CD4-positive, CD25-positive, alpha-beta regulatory T cell (primary cell): Measurements from ENCODE around the gene HOXD11. TPM values are rescaled to one million over a fixed set of nuclear protein-coding genes. Genes with fewer than 3 reads are reported as not detected.

ENCODE experiments used
- ATAC-seq, 2 donors: fragments of 150-1000 bp; cut with Tn5 transposase; one replicate each; pipeline ENCODE4 v1.10.0; 2021; ENCODE audit warnings: low read depth in 2 of 2, moderate number of reproducible peaks in 2 of 2, moderate library complexity in 1 of 2
- DNase-seq, 3 donors: peaks; one replicate each; pipeline versions ENCODE4 v3.0.0 to v3.0.0-alpha.2; 2012 to 2022; ENCODE audit warnings: mixed read lengths in 1 of 3
- H3K27ac ChIP-seq: one replicate; pipeline ENCODE4 v1.7.0; 2013; ENCODE audit warnings: mild to moderate bottlenecking, low read length; ENCODE audit not compliant: insufficient read depth, poor library complexity, severe bottlenecking
- H3K27me3 ChIP-seq: one replicate; pipeline ENCODE4 v1.7.0; 2013; ENCODE audit warnings: low read length; ENCODE audit not compliant: control insufficient read depth, insufficient read depth
- H3K36me3 ChIP-seq: one replicate; pipeline ENCODE4 v1.7.0; 2013; ENCODE audit warnings: mild to moderate bottlenecking, low read length, moderate library complexity; ENCODE audit not compliant: control insufficient read depth, insufficient read depth
- H3K4me1 ChIP-seq: 2 replicates; pipeline ENCODE4 v1.7.0; 2013; ENCODE audit warnings: mild to moderate bottlenecking, low read length; ENCODE audit not compliant: insufficient read depth, control insufficient read depth, poor library complexity, severe bottlenecking
- H3K4me3 ChIP-seq: one replicate; pipeline ENCODE4 v1.7.0; 2013; ENCODE audit warnings: low read depth, mild to moderate bottlenecking, low read length, moderate library complexity
- H3K9me3 ChIP-seq, 2 experiments: 1 replicate in 1 of 2; 2 replicates in 1 of 2; pipeline ENCODE4 v1.7.0; 2013; ENCODE audit warnings: low read length in 2 of 2, mild to moderate bottlenecking in 1 of 2, moderate library complexity in 1 of 2; ENCODE audit not compliant: control insufficient read depth in 2 of 2
- H3K27ac Mint-ChIP-seq, 3 donors: one replicate each; pipeline ENCODE4 v1.8.0; 2020 to 2022; ENCODE audit warnings: mild to moderate bottlenecking in 3 of 3, mixed read lengths in 3 of 3, moderate library complexity in 2 of 3
- H3K27me3 Mint-ChIP-seq: one replicate; pipeline ENCODE4 v1.8.0; 2022; ENCODE audit warnings: mild to moderate bottlenecking, mixed read lengths
- H3K36me3 Mint-ChIP-seq: one replicate; pipeline ENCODE4 v1.8.0; 2020; ENCODE audit warnings: mixed read lengths
- H3K4me1 Mint-ChIP-seq, 4 donors: one replicate each; pipeline ENCODE4 v1.8.0; 2020 to 2022; ENCODE audit warnings: mixed read lengths in 4 of 4, mild to moderate bottlenecking in 1 of 4
- H3K4me3 Mint-ChIP-seq, 4 donors: one replicate each; pipeline ENCODE4 v1.8.0; 2020 to 2022; ENCODE audit warnings: mild to moderate bottlenecking in 4 of 4, mixed read lengths in 4 of 4, moderate library complexity in 3 of 4
- H3K9me3 Mint-ChIP-seq, 7 donors: one replicate each; pipeline ENCODE4 v1.8.0; 2020 to 2022; ENCODE audit warnings: mixed read lengths in 7 of 7, mild to moderate bottlenecking in 3 of 7, moderate library complexity in 2 of 7
- polyA plus RNA-seq, 4 donors: library from polyadenylated mRNA; unstranded; fragments of 300-500 nt; fragmentation: Illumina TruSeq; gene quantifications; one replicate each; pipeline ENCODE4 v1.2.3, GENCODE V29; 2021
- total RNA-seq: library from RNA; stranded (reverse); gene quantifications from one replicate; pipeline ENCODE4 v1.2.3, GENCODE V29; 2022

The HOXD11 gene
- total and polyA plus RNA-seq, 5 donors from 2014 or later: not detected

DNA sequence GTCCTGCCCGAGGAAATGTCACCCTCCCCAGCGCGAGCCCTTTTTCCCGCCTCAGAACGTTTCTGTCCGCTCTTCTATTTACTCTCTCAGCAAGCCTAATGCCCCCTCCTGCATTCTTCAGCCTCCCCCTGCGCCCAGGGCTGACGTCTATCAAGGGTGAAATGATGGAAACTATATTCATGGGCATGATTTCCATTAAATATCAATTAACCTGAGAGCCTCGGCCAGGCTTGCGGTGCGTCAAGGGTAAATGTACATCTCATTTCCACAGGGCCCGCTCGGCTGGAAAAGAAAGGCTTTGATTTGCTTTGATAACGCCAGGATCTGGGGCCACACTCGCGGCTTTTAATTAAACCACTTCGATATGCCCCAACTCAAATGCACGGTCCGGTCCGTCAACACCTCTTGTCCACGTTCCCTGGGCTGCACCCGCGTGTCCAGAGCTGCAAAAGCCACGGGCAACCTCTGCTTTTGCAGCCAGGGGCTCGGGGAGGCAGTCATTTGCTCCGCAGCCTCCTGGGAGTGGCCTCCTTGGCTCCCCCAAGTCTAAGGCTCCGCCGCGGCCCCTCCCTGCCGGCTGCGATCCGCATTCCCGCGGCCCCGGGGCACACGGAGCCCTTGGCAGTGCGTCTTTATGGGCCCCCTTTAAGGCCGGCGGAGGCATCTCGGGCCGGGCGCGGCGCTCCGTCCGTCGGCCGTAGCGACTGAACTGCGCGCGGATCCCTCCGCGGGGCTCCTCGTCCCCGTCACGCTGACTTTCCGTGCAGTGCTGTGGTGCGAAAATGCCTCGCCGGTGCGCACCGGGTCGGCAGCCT is 22.1 kb downstream of the HOXD11 start, which contains the start of gene HOXD8:
Gene HOXD8 (plus strand): TSS at position 724 of the 815 bp plus-strand sequence. CDS start 662 bp downstream, outside the sequence.
- no peak for ATAC-seq
- Mint-ChIP-seq H3K27me3 (peaks cover 88% of the 10 kb centered on the region), H3K27ac (peak within 1 kb of the TSS in 2 of 3 donors; percentile 32 to 73), H3K36me3 (no peaks in the 10 kb centered on the region), H3K4me1 (peaks cover 11 to 42% (median 24%) of the 10 kb centered on the region in 4 donors), H3K9me3 (peaks cover 0 to 23% (median 2%) of the 10 kb centered on the region in 7 donors), H3K4me3 (peak within 1 kb of the TSS; percentile 27 to 85 (median 75))
- Histone ChIP-seq H3K4me3 (no peak within 1 kb of the TSS), H3K27ac (no peak within 1 kb of the TSS), H3K9me3 (peaks cover 4 to 15% of the 10 kb centered on the region in 2 experiments), H3K4me1 (peaks cover 39% of the 10 kb centered on the region), H3K27me3 (peaks cover 60% of the 10 kb centered on the region), H3K36me3 (no peaks in the 10 kb centered on the region)
- peak in 1 of 3 donors; percentile 36 for DNase-seq

DNA sequence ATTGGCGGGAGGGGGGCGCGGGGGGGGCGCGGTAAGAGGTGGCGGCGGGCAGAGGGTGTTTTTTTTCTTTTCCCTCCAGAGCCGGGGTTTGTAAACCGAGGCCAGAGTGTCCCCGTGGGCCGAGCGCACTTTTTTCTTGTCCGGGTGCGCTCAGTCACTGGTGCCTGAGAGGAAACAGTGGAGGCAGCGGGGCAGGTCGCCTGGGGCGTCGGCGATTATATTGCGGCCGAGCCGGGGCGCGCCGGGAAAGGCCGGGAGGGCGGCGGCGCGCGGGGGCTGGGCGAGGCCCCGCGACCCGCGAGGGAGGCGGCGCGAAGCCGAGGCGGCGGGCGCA is 22.7 kb downstream of the HOXD11 start:
- peaks cover 88% of the 10 kb centered on the region for H3K27me3 Mint-ChIP-seq
- Histone ChIP-seq H3K27ac (no peak overlapping the region), H3K27me3 (peaks cover 62% of the 10 kb centered on the region), H3K4me3 (no peak overlapping the region), H3K4me1 (peaks cover 39% of the 10 kb centered on the region), H3K36me3 (no peaks in the 10 kb centered on the region), H3K9me3 (peaks cover 6 to 16% of the 10 kb centered on the region in 2 experiments)
- peak in 1 of 2 donors; percentile 13 for ATAC-seq
- peaks cover 0 to 23% (median 2%) of the 10 kb centered on the region in 7 donors for H3K9me3 Mint-ChIP-seq
- peak overlapping the region in 2 of 4 donors; percentile 33 to 71 for H3K4me3 Mint-ChIP-seq
- no peak overlapping the region for H3K27ac Mint-ChIP-seq
- no peak for DNase-seq
- H3K4me1 Mint-ChIP-seq: peaks cover 11 to 42% (median 24%) of the 10 kb centered on the region in 4 donors
- H3K36me3 Mint-ChIP-seq: no peaks in the 10 kb centered on the region

DNA sequence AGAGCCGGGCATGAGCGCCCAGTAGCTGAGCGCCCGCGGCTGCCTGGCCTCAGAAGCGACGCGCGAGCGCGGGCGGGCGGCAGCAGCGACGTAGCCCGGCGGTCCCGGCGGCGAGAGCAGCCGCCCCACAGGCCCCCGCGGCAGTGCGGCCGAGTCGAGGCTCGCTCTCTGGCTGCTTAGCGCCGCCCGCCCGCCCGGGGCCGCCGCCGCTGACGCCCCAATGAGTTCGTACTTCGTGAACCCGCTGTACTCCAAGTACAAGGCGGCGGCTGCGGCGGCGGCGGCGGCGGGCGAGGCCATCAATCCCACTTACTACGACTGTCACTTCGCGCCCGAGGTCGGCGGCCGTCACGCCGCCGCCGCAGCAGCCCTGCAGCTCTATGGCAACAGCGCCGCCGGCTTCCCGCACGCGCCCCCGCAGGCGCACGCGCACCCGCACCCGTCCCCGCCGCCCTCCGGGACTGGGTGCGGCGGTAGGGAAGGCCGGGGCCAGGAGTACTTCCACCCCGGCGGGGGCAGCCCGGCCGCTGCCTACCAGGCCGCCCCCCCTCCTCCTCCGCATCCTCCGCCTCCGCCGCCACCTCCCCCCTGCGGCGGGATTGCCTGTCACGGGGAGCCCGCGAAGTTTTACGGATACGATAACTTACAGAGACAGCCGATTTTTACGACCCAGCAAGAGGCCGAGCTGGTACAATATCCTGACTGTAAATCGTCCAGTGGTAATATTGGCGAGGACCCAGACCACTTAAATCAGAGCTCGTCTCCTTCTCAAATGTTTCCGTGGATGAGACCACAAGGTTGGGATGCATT is 23.3 kb downstream of the HOXD11 start:
- H3K27ac Mint-ChIP-seq: peak overlapping the region in 1 of 3 donors; percentile 18
- H3K4me3 ChIP-seq: peak overlapping the region; percentile 30

DNA sequence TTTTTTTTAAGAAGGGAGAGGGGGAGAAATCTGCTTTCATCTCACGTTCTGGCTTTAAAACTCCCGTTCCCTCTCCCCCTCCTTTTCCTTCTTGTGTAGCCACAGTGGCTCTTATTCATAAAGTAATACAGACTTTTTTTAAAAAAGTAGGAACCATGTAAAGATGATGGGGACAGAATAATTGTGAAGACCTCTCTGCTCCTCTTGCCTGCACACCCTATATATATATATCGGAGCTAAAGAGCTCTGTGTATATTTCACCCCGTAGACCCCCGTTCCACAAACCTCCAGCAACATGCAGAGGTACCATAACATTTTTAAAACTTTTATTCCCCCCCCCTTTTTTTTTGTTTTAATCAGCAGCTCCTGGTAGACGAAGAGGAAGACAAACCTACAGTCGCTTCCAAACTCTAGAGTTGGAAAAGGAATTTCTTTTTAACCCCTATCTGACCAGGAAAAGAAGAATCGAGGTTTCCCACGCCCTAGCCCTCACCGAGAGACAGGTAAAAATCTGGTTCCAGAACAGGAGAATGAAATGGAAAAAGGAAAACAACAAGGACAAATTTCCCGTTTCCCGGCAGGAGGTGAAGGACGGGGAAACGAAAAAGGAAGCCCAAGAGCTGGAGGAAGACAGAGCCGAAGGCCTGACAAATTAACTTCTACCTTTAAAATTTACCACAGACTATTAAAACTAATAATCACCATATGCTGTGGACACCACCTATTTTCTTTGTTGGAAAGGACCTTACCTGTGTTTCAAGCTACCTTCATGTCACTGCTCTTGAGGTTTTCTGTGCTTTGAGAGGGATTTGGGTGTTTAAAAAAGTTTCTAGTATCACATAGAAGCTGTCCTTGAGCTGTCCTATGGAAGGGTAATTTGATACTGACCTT is 24.1 kb downstream of the HOXD11 start:
- Mint-ChIP-seq H3K27ac (peak overlapping the region in 2 of 3 donors; percentile 18 to 83), H3K4me1 (peaks cover 11 to 52% (median 29%) of the 10 kb centered on the region in 4 donors), H3K9me3 (peaks cover 0 to 21% (median 2%) of the 10 kb centered on the region in 7 donors), H3K4me3 (peak overlapping the region; percentile 69 to 84 (median 75)), H3K27me3 (peaks cover 88% of the 10 kb centered on the region), H3K36me3 (no peaks in the 10 kb centered on the region)
- ATAC-seq (no peak), DNase-seq (no peak)
- Histone ChIP-seq H3K4me1 (peaks cover 44% of the 10 kb centered on the region), H3K4me3 (peak overlapping the region; percentile 30), H3K27ac (no peak overlapping the region), H3K36me3 (no peaks in the 10 kb centered on the region), H3K27me3 (peaks cover 64% of the 10 kb centered on the region), H3K9me3 (peaks cover 6 to 21% of the 10 kb centered on the region in 2 experiments)

More for the DNA sequence above, 23.3 kb downstream of the HOXD11 start:
- Histone ChIP-seq H3K27ac (no peak overlapping the region), H3K36me3 (no peaks in the 10 kb centered on the region), H3K9me3 (peaks cover 6 to 16% of the 10 kb centered on the region in 2 experiments), H3K27me3 (peaks cover 64% of the 10 kb centered on the region), H3K4me1 (peaks cover 39% of the 10 kb centered on the region)
- no peaks in the 10 kb centered on the region for H3K36me3 Mint-ChIP-seq
- peaks cover 0 to 23% (median 2%) of the 10 kb centered on the region in 7 donors for H3K9me3 Mint-ChIP-seq
- ATAC-seq: peak in 1 of 2 donors; percentile 23
- H3K4me1 Mint-ChIP-seq: peaks cover 11 to 43% (median 25%) of the 10 kb centered on the region in 4 donors
- peaks cover 88% of the 10 kb centered on the region for H3K27me3 Mint-ChIP-seq
- peak in 1 of 3 donors; percentile 10 for DNase-seq
- peak overlapping the region; percentile 69 to 84 (median 75) for H3K4me3 Mint-ChIP-seq

DNA sequence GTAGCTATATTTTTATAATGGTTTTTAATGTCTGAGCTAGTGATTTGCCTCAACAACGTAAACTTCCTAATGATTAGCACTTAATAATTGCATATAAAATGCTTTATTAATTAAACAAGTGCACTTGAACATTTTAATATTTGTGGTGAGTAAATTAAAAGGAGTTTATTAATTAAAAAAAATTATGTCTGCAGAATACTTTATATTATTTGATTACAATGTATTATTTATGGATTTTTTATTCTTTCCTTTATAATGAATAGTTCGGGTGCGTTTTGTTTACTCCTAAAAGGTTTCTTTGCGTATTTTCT is 24.7 kb downstream of the HOXD11 start:
- H3K27ac Mint-ChIP-seq: peak overlapping the region in 1 of 3 donors; percentile 23
- peaks cover 10 to 54% (median 28%) of the 10 kb centered on the region in 4 donors for H3K4me1 Mint-ChIP-seq
- peak overlapping the region in 3 of 4 donors; percentile 69 to 89 (median 83) for H3K4me3 Mint-ChIP-seq
- peaks cover 50% of the 10 kb centered on the region for H3K4me1 ChIP-seq
- H3K27ac ChIP-seq: no peak overlapping the region
- DNase-seq (no peak), ATAC-seq (no peak)
- no peaks in the 10 kb centered on the region for H3K36me3 ChIP-seq
- peaks cover 85% of the 10 kb centered on the region for H3K27me3 Mint-ChIP-seq
- H3K9me3 ChIP-seq: peaks cover 6 to 21% of the 10 kb centered on the region in 2 experiments
- peaks cover 0 to 22% (median 2%) of the 10 kb centered on the region in 7 donors for H3K9me3 Mint-ChIP-seq
- H3K36me3 Mint-ChIP-seq: no peaks in the 10 kb centered on the region
- H3K4me3 ChIP-seq: peak overlapping the region; percentile 60
- peaks cover 59% of the 10 kb centered on the region for H3K27me3 ChIP-seq

DNA sequence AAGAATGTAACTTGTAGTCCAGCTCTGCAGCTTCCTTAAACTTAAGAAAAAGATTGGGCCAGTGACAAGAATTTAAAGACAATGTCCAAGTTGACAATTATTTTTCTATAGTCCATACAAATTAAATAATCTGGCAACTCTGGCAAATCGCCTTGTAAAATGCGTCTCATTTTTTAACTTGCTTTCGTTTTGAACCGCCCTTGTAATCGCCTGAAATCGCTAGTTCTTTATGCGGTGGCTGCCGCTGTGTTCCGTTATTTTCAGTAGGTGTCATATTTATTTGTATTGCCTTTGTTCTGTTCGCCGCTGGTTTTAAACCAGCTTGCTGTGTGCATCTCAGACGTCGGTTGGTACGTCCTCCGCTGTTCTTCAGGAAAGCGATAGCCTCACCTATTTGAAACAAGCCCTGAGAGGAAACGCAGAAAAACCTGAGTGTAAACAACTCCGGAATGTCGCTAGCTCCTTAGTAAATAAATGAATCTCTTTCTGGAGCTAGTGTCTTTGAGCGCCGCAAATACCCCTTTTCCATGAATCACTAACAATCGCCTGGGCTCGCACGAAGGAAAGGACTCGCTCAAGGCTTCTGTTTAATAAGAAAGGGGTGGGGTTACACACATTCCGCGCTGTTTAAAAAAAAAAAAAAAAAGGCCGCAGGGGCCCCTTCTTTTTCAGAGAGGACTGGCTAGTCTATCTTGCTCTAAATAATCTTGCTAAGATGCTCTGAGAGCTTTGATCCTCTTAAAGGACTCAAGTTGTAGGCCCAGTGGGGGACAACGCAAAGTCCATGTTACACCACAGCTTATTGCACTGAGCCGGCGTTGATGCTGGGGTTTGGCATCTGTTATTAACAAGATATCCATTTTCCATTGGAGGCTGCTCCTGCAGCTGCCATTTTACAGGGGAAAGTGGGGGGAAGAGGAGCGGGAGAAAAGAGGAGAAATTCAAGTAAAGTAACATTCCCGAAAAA is 25.4 kb downstream of the HOXD11 start:
- Mint-ChIP-seq H3K36me3 (no peaks in the 10 kb centered on the region), H3K4me3 (peak overlapping the region; percentile 55 to 89 (median 85)), H3K27me3 (peaks cover 85% of the 10 kb centered on the region), H3K9me3 (peaks cover 0 to 25% (median 2%) of the 10 kb centered on the region in 7 donors), H3K4me1 (peaks cover 5 to 59% (median 28%) of the 10 kb centered on the region in 4 donors), H3K27ac (peak overlapping the region in 2 of 3 donors; percentile 14 to 23)
- H3K27me3 ChIP-seq: peaks cover 59% of the 10 kb centered on the region
- H3K4me1 ChIP-seq: peaks cover 55% of the 10 kb centered on the region
- H3K4me3 ChIP-seq: peak overlapping the region; percentile 60
- DNase-seq (peak in 1 of 3 donors; percentile 39), ATAC-seq (no peak)
- no peak overlapping the region for H3K27ac ChIP-seq
- H3K9me3 ChIP-seq: peaks cover 6 to 21% of the 10 kb centered on the region in 2 experiments
- no peaks in the 10 kb centered on the region for H3K36me3 ChIP-seq
